Sigmoid colon (tissue), 4 donors: ENCODE results near the gene NUP98.
"Not testable (repeated sequence)": the region's sequence is repeated elsewhere in the genome, so short reads cannot be mapped to it uniquely, and the experiment has no call there.

Experiments used
- EP300 ChIP-seq, 4 donors: sonication (generic); formaldehyde crosslinking; IDR thresholded peaks; one replicate each; pipeline ENCODE4 v1.6.1; 2017; ENCODE audit warnings: antibody characterized with exemption in 4 of 4
- POLR2A ChIP-seq, 2 donors: fragments of 450-650 bp; IDR thresholded peaks; one replicate each; pipeline ENCODE4 v1.6.1; 2016; ENCODE audit warnings: antibody characterized with exemption in 2 of 2, mild to moderate bottlenecking in 2 of 2, moderate library complexity in 2 of 2
- POLR2AphosphoS5 ChIP-seq, 4 donors: sonication (generic); formaldehyde crosslinking; IDR thresholded peaks; one replicate each; pipeline ENCODE4 v1.6.1; 2017; ENCODE audit warnings: antibody characterized with exemption in 4 of 4
- TF ChIP-seq, protein P1 (sequence below), 4 experiments: fragments of 450-650 bp in 3 of 4; fragments of 200-600 bp in 1 of 4; IDR thresholded peaks; one replicate each; pipeline ENCODE4 v1.5.1; 2016 to 2019; ENCODE audit warnings: antibody characterized with exemption in 4 of 4, mild to moderate bottlenecking in 3 of 4, moderate library complexity in 2 of 4

DNA sequence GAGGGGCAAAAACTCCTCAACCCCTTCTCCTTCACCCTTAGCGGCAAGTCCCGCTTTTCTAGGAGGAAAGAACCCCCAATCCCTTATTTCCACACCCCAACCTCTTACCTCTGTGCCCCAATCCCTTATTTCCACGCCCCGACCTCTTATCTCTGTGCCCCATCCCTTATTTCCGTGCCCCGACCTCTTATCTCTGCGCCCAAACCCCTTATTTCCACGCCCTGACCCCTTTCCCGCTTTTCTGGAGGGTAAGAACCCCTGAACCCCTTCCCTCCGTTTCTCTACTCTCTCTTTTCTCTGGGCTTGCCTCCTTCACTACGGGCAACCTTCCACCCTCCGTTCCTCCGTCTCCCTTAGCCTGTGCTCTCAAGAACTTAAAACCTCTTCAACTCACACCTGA is 148.5 kb downstream of the NUP98 start:
- not testable (repeated sequence) for TF ChIP-seq POLR2A, EP300, POLR2AphosphoS5 (IDR thresholded peaks at IDR 0.05)
- TF ChIP-seq, protein P1, sequence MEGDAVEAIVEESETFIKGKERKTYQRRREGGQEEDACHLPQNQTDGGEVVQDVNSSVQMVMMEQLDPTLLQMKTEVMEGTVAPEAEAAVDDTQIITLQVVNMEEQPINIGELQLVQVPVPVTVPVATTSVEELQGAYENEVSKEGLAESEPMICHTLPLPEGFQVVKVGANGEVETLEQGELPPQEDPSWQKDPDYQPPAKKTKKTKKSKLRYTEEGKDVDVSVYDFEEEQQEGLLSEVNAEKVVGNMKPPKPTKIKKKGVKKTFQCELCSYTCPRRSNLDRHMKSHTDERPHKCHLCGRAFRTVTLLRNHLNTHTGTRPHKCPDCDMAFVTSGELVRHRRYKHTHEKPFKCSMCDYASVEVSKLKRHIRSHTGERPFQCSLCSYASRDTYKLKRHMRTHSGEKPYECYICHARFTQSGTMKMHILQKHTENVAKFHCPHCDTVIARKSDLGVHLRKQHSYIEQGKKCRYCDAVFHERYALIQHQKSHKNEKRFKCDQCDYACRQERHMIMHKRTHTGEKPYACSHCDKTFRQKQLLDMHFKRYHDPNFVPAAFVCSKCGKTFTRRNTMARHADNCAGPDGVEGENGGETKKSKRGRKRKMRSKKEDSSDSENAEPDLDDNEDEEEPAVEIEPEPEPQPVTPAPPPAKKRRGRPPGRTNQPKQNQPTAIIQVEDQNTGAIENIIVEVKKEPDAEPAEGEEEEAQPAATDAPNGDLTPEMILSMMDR (IDR thresholded peaks at IDR 0.05), result not testable (repeated sequence)
